A549 (cell line): ENCODE measurements around the gene NCOA7.

Source experiments
- JUNB ChIP-seq: fragments of >200 bp; sonication (Bioruptor Twin); formaldehyde crosslinking; IDR thresholded peaks from 2 replicates; pipeline ENCODE4 v1.6.1; 2016
- KDM1A ChIP-seq: fragments of 200-600 bp; sonication (generic); IDR thresholded peaks from 2 replicates; pipeline ENCODE4 v1.6.1; 2016; ENCODE audit warnings: low read depth, mild to moderate bottlenecking
- MAZ ChIP-seq: fragments of 150-350 bp; IDR thresholded peaks from 2 replicates; pipeline ENCODE4 v1.6.1; 2014; ENCODE audit warnings: antibody characterized with exemption, low read depth, low read length, borderline replicate concordance
- POLR2A ChIP-seq: IDR thresholded peaks from 2 replicates; pipeline ENCODE4 v1.6.1; 2012; ENCODE audit warnings: mild to moderate bottlenecking, low read length
- RAD21 ChIP-seq, 2 experiments: fragments of >200 bp in 1 of 2; sonication (Bioruptor Twin) in 1 of 2; formaldehyde crosslinking in 1 of 2; IDR thresholded peaks in 1 of 2; conservative IDR thresholded peaks in 1 of 2; 2 replicates in 1 of 2; 3 replicates in 1 of 2; pipeline ENCODE4 v1.6.1; 2012 to 2018; ENCODE audit warnings: inconsistent platforms in 1 of 2
- ZNF302 ChIP-seq: fragments of 250-450 bp; sonication (Bioruptor Pico); IDR thresholded peaks from 2 replicates; pipeline ENCODE4 v1.9.0; 2021; ENCODE audit warnings: inconsistent platforms, mild to moderate bottlenecking, moderate library complexity
- TF ChIP-seq, protein P1 (sequence below): fragments of >200 bp; sonication (Bioruptor Twin); formaldehyde crosslinking; IDR thresholded peaks from 3 replicates; pipeline ENCODE4 v1.5.1; 2016
- TF ChIP-seq, protein P2 (sequence below): fragments of 250-450 bp; sonication (Bioruptor Pico); IDR thresholded peaks from 2 replicates; pipeline ENCODE4 v1.5.0; 2021; ENCODE audit warnings: mild to moderate bottlenecking, moderate library complexity, borderline replicate concordance
- TF ChIP-seq, protein P3 (sequence below): IDR thresholded peaks from 2 replicates; pipeline ENCODE4 v1.6.1; 2012
- TF ChIP-seq, protein P4 (sequence below): fragments of >200 bp; sonication (Bioruptor Twin); formaldehyde crosslinking; IDR thresholded peaks from 3 replicates; pipeline ENCODE4 v1.6.1; 2016
- TF ChIP-seq, protein P5 (sequence below): IDR thresholded peaks from 2 replicates; pipeline ENCODE4 v1.6.1; 2012; ENCODE audit warnings: low read depth, borderline replicate concordance

DNA sequence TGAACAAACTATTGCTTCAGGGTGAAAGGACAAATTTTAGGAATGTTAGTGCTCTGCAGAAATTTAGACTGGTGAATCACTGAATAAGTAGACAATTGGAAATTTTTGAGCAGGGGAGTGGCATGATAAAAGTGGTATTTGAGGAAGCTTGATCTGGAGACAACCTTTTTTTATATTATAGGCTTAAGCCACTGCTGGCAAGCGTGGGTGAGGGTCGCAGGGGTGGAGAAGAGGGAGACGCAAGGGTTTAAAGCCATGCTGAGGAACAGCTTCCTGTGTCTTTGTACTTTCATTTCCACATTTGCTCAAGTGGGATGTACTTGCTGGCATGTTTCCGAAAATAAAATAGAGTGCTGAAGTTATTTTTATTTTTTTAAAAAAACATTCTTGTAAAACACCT lies 23.7 kb downstream of the NCOA7 start:
- TF ChIP-seq, protein P1, sequence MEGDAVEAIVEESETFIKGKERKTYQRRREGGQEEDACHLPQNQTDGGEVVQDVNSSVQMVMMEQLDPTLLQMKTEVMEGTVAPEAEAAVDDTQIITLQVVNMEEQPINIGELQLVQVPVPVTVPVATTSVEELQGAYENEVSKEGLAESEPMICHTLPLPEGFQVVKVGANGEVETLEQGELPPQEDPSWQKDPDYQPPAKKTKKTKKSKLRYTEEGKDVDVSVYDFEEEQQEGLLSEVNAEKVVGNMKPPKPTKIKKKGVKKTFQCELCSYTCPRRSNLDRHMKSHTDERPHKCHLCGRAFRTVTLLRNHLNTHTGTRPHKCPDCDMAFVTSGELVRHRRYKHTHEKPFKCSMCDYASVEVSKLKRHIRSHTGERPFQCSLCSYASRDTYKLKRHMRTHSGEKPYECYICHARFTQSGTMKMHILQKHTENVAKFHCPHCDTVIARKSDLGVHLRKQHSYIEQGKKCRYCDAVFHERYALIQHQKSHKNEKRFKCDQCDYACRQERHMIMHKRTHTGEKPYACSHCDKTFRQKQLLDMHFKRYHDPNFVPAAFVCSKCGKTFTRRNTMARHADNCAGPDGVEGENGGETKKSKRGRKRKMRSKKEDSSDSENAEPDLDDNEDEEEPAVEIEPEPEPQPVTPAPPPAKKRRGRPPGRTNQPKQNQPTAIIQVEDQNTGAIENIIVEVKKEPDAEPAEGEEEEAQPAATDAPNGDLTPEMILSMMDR: no peak
- no peak for TF ChIP-seq MAZ
- TF ChIP-seq POLR2A: no peak
- TF ChIP-seq, protein P2, sequence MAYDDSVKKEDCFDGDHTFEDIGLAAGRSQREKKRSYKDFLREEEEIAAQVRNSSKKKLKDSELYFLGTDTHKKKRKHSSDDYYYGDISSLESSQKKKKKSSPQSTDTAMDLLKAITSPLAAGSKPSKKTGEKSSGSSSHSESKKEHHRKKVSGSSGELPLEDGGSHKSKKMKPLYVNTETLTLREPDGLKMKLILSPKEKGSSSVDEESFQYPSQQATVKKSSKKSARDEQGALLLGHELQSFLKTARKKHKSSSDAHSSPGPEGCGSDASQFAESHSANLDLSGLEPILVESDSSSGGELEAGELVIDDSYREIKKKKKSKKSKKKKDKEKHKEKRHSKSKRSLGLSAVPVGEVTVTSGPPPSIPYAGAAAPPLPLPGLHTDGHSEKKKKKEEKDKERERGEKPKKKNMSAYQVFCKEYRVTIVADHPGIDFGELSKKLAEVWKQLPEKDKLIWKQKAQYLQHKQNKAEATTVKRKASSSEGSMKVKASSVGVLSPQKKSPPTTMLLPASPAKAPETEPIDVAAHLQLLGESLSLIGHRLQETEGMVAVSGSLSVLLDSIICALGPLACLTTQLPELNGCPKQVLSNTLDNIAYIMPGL: no peak
- TF ChIP-seq, protein P3, sequence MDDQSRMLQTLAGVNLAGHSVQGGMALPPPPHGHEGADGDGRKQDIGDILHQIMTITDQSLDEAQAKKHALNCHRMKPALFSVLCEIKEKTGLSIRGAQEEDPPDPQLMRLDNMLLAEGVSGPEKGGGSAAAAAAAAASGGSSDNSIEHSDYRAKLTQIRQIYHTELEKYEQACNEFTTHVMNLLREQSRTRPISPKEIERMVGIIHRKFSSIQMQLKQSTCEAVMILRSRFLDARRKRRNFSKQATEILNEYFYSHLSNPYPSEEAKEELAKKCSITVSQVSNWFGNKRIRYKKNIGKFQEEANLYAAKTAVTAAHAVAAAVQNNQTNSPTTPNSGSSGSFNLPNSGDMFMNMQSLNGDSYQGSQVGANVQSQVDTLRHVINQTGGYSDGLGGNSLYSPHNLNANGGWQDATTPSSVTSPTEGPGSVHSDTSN: no peak
- TF ChIP-seq JUNB: no peak
- no peak for TF ChIP-seq ZNF302 (CRISPR knock-in tag)
- no peak for TF ChIP-seq RAD21 (conservative IDR thresholded peaks at IDR 0.05 in 1 of 2, IDR thresholded peaks at IDR 0.05 in 1 of 2)
- TF ChIP-seq, protein P4, sequence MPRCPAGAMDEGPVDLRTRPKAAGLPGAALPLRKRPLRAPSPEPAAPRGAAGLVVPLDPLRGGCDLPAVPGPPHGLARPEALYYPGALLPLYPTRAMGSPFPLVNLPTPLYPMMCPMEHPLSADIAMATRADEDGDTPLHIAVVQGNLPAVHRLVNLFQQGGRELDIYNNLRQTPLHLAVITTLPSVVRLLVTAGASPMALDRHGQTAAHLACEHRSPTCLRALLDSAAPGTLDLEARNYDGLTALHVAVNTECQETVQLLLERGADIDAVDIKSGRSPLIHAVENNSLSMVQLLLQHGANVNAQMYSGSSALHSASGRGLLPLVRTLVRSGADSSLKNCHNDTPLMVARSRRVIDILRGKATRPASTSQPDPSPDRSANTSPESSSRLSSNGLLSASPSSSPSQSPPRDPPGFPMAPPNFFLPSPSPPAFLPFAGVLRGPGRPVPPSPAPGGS: no peak
- TF ChIP-seq, protein P5, sequence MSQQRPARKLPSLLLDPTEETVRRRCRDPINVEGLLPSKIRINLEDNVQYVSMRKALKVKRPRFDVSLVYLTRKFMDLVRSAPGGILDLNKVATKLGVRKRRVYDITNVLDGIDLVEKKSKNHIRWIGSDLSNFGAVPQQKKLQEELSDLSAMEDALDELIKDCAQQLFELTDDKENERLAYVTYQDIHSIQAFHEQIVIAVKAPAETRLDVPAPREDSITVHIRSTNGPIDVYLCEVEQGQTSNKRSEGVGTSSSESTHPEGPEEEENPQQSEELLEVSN: no peak
- TF ChIP-seq KDM1A: no peak
